ENCODE results near the gene ACAD9. TPM values are rescaled to one million over a fixed set of nuclear protein-coding genes. Genes with fewer than 3 reads are reported as not detected.

Gene ACAD9

GRCh38 chr3:128946411-128946810, 67.0 kb downstream of the ACAD9 start:
- Histone ChIP-seq H3K4me1 (ENCODE audit: control insufficient read depth, low read depth, low read length) (no peaks in the 10 kb centered on the region), H3K4me2 (ENCODE audit: low read length) (no peak overlapping the region), H4K8ac (ENCODE audit: low read depth, low read length) (no peak overlapping the region), H3K18ac (ENCODE audit: low read length) (no peak overlapping the region), H2BK15ac (replicated peaks; ENCODE audit: low read depth) (no peak overlapping the region), H3K27ac (ENCODE audit: low read depth, low read length) (no peak overlapping the region), H2BK120ac (ENCODE audit: low read depth, low read length) (no peak overlapping the region), H3K36me3 (ENCODE audit: control insufficient read depth, insufficient read depth, low read length) (no peaks in the 10 kb centered on the region), H3K79me2 (ENCODE audit: control insufficient read depth, insufficient read depth, low read length) (no peaks in the 10 kb centered on the region), H2BK5ac (ENCODE audit: low read length) (no peak overlapping the region), H2AK5ac (ENCODE audit: low read length) (no peak overlapping the region), H3K27me3 (ENCODE audit: insufficient read depth, low read length, poor library complexity) (no peaks in the 10 kb centered on the region), H3K56ac (ENCODE audit: low read length) (no peak overlapping the region), H3K9ac (ENCODE audit: low read length) (no peak overlapping the region), H4K5ac (ENCODE audit: low read length) (no peak overlapping the region), H3K79me1 (ENCODE audit: low read length) (no peaks in the 10 kb centered on the region), H3K23ac (ENCODE audit: low read length) (no peak overlapping the region), H3K4ac (ENCODE audit: low read depth, low read length) (no peak overlapping the region), H3K4me3 (ENCODE audit: low read length) (no peak overlapping the region)
- no CpG with 5 or more reads among the region's 7 CpGs for WGBS (ENCODE audit: extremely low coverage, insufficient coverage, low lambda C conversion rate)
- DNase-seq: no peak

DNA sequence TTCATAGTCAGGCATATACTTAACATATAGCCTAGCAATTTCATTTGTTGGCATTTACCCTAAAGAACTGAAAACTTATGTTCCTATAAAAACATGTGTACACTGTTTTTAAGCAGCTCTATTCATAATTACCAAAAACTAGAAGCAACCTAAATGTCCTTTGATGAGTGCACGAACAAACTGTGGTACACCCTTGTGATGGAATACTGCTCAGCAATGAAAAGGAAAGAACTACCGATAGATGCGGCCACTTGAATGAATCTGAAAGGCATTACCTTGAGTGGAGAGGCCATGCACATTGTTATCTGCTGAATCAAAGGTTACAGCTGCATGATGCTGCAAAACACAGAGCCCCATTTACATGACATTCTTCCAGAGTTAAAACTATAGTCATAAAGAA, 69.7 kb downstream of the ACAD9 start:
- no peaks in the 10 kb centered on the region for H3K79me1 ChIP-seq (ENCODE audit: low read length)
- H3K4me1 ChIP-seq (ENCODE audit: control insufficient read depth, low read depth, low read length): no peaks in the 10 kb centered on the region
- WGBS (ENCODE audit: extremely low coverage, insufficient coverage, low lambda C conversion rate): no CpG with 5 or more reads among the region's 3 CpGs
- H4K5ac ChIP-seq (ENCODE audit: low read length): no peak overlapping the region
- no peak overlapping the region for H2AK5ac ChIP-seq (ENCODE audit: low read length)
- H2BK15ac ChIP-seq (replicated peaks; ENCODE audit: low read depth): no peak overlapping the region
- H3K27me3 ChIP-seq (ENCODE audit: insufficient read depth, low read length, poor library complexity): no peaks in the 10 kb centered on the region
- H3K23ac ChIP-seq (ENCODE audit: low read length): no peak overlapping the region
- H3K4me3 ChIP-seq (ENCODE audit: low read length): no peak overlapping the region
- H2BK5ac ChIP-seq (ENCODE audit: low read length): no peak overlapping the region
- H3K36me3 ChIP-seq (ENCODE audit: control insufficient read depth, insufficient read depth, low read length): no peaks in the 10 kb centered on the region
- H3K4ac ChIP-seq (ENCODE audit: low read depth, low read length): no peak overlapping the region
- no peak overlapping the region for H4K8ac ChIP-seq (ENCODE audit: low read depth, low read length)
- DNase-seq: no peak
- H3K4me2 ChIP-seq (ENCODE audit: low read length): no peak overlapping the region
- no peaks in the 10 kb centered on the region for H3K79me2 ChIP-seq (ENCODE audit: control insufficient read depth, insufficient read depth, low read length)
- H3K56ac ChIP-seq (ENCODE audit: low read length): no peak overlapping the region
- no peak overlapping the region for H3K9ac ChIP-seq (ENCODE audit: low read length)
- no peak overlapping the region for H3K18ac ChIP-seq (ENCODE audit: low read length)
- no peak overlapping the region for H2BK120ac ChIP-seq (ENCODE audit: low read depth, low read length)
- no peak overlapping the region for H3K27ac ChIP-seq (ENCODE audit: low read depth, low read length)

DNA sequence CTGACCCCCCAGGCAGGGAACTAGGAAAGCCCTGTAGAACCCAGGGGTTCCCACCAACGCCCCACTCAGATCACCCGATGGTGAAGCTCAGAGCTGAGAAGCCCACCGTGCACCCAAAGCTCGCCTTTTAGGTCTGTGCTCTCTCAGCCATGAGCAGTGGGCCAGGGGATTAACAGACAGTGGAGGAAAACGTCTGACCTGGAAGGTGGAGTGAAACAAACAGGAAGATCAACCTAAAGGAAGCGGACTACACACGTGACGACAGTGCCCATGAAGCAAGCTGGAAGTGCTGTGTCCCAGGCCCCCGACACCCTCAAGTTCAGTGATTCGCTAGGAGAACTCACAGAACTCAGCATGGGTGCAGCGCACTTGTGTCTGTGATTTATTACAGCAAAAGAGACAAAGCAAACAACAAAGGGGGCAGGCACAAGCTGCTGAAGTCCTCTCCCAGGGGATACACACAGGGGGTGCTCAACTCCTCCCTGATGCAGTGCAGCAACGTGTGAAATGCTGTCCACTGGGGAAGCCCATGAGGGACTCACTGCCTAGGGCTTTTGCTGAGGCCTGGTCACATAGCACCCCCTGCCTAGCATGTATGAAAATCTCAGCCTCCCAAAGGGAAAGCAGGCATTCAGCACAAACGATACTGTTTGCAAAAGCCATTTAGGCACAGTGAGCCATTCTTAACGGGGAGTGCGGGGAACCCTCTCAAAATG, 71.0 kb downstream of the ACAD9 start:
- no peaks in the 10 kb centered on the region for H3K36me3 ChIP-seq (ENCODE audit: control insufficient read depth, insufficient read depth, low read length)
- no peak overlapping the region for H3K4ac ChIP-seq (ENCODE audit: low read depth, low read length)
- no peak overlapping the region for H3K18ac ChIP-seq (ENCODE audit: low read length)
- H3K79me2 ChIP-seq (ENCODE audit: control insufficient read depth, insufficient read depth, low read length): no peaks in the 10 kb centered on the region
- no peak overlapping the region for H2BK15ac ChIP-seq (replicated peaks; ENCODE audit: low read depth)
- H4K8ac ChIP-seq (ENCODE audit: low read depth, low read length): no peak overlapping the region
- no peak overlapping the region for H2BK120ac ChIP-seq (ENCODE audit: low read depth, low read length)
- H3K9ac ChIP-seq (ENCODE audit: low read length): no peak overlapping the region
- no peaks in the 10 kb centered on the region for H3K27me3 ChIP-seq (ENCODE audit: insufficient read depth, low read length, poor library complexity)
- H2AK5ac ChIP-seq (ENCODE audit: low read length): no peak overlapping the region
- H3K27ac ChIP-seq (ENCODE audit: low read depth, low read length): no peak overlapping the region
- no peaks in the 10 kb centered on the region for H3K4me1 ChIP-seq (ENCODE audit: control insufficient read depth, low read depth, low read length)
- DNase-seq: peak; percentile 32
- no peak overlapping the region for H2BK5ac ChIP-seq (ENCODE audit: low read length)
- no peak overlapping the region for H3K4me3 ChIP-seq (ENCODE audit: low read length)
- H4K5ac ChIP-seq (ENCODE audit: low read length): no peak overlapping the region
- H3K56ac ChIP-seq (ENCODE audit: low read length): no peak overlapping the region
- H3K23ac ChIP-seq (ENCODE audit: low read length): no peak overlapping the region
- no CpG with 5 or more reads among the region's 15 CpGs for WGBS (ENCODE audit: extremely low coverage, insufficient coverage, low lambda C conversion rate)
- H3K4me2 ChIP-seq (ENCODE audit: low read length): no peak overlapping the region
- no peaks in the 10 kb centered on the region for H3K79me1 ChIP-seq (ENCODE audit: low read length)

DNA sequence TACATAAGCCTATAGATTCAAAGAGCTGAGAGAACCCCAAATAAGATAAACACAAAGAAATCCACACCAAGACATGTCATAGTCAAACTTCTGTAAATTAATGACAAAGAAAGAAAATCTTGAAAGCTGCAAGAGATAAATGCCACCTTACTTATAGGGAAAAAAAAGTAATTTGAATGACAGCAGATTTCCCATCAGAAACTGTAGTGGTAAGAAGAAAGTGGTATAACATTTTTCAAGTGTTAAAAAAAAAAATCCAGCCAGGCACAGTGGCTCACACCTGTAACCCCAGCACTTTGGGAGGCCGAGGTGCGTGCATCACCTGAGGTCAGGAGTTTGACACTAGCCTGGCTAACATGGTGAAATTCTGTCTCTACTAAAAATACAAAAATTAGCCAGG, 77.0 kb downstream of the ACAD9 start:
- Histone ChIP-seq H3K4me3 (ENCODE audit: low read length) (no peak overlapping the region), H3K27ac (ENCODE audit: low read depth, low read length) (no peak overlapping the region), H3K9ac (ENCODE audit: low read length) (no peak overlapping the region), H3K23ac (ENCODE audit: low read length) (no peak overlapping the region), H2BK5ac (ENCODE audit: low read length) (no peak overlapping the region), H3K4me2 (ENCODE audit: low read length) (no peak overlapping the region), H3K56ac (ENCODE audit: low read length) (no peak overlapping the region), H3K4me1 (ENCODE audit: control insufficient read depth, low read depth, low read length) (no peaks in the 10 kb centered on the region), H3K79me2 (ENCODE audit: control insufficient read depth, insufficient read depth, low read length) (no peaks in the 10 kb centered on the region), H2BK120ac (ENCODE audit: low read depth, low read length) (no peak overlapping the region), H3K79me1 (ENCODE audit: low read length) (no peaks in the 10 kb centered on the region), H3K18ac (ENCODE audit: low read length) (no peak overlapping the region), H4K5ac (ENCODE audit: low read length) (no peak overlapping the region), H3K4ac (ENCODE audit: low read depth, low read length) (no peak overlapping the region), H3K36me3 (ENCODE audit: control insufficient read depth, insufficient read depth, low read length) (no peaks in the 10 kb centered on the region), H2AK5ac (ENCODE audit: low read length) (no peak overlapping the region), H3K27me3 (ENCODE audit: insufficient read depth, low read length, poor library complexity) (no peaks in the 10 kb centered on the region), H2BK15ac (replicated peaks; ENCODE audit: low read depth) (no peak overlapping the region), H4K8ac (ENCODE audit: low read depth, low read length) (no peak overlapping the region)
- no CpG with 5 or more reads among the region's 2 CpGs for WGBS (ENCODE audit: extremely low coverage, insufficient coverage, low lambda C conversion rate)
- DNase-seq: no peak

Small RNA genes lying within 50 kb of the gene (small RNA-seq; reads per million reads assigned to genes)
- not detected for gene AC112484.4 (ENCODE audit: insufficient read depth)
